IMR-90 (cell line): ENCODE results near the gene RUNDC3A. TPM values are rescaled to one million over a fixed set of nuclear protein-coding genes. Genes with fewer than 3 reads are reported as not detected.
A peak's percentile ranks its signal among the peaks of the same experiment; 100 is the strongest.

ENCODE experiments used
- ATAC-seq: fragments of 200-7000 bp; cut with Tn5 transposase; 2 replicates; pipeline ENCODE4 v1.9.1; 2020; ENCODE audit warnings: low read depth, mild to moderate bottlenecking, moderate library complexity
- BruUV-seq: library from RNA; stranded (reverse); fragments of 400-500 nt; replicated peaks from 2 replicates; lab custom pipeline; 2021; lab: Mats Ljungman, UMichigan
- CTCF ChIA-PET: fragments of 300-600 bp; formaldehyde crosslinking; extraction: SDS; loops from one replicate; lab custom pipeline; 2021; ENCODE audit warnings: antibody characterized with exemption; lab: Yijun Ruan, JAX
- POLR2A ChIA-PET: fragments of 300-600 bp; sonication (Branson Sonifier 250); formaldehyde crosslinking; loops from one replicate; lab custom pipeline; 2022; ENCODE audit warnings: antibody characterized with exemption; ENCODE audit not compliant: unreplicated experiment; lab: Charles Lee
- DNase-seq: peaks from one replicate; pipeline ENCODE4 v3.0.0; 2013
- H2AFZ ChIP-seq: replicated peaks from 2 replicates; pipeline ENCODE3; 2013; ENCODE audit warnings: low read length, mild to moderate bottlenecking; ENCODE audit not compliant: poor library complexity
- H2AK5ac ChIP-seq: 2 replicates; pipeline ENCODE4 v1.6.1; 2013; ENCODE audit warnings: low read depth, low read length, inconsistent platforms
- H2AK9ac ChIP-seq: replicated peaks from 2 replicates; pipeline ENCODE3; 2013; ENCODE audit warnings: mild to moderate bottlenecking, low read depth, low read length, moderate library complexity; ENCODE audit not compliant: poor library complexity
- H2BK120ac ChIP-seq: 2 replicates; pipeline ENCODE4 v1.6.1; 2013; ENCODE audit warnings: low read depth, low read length, inconsistent platforms
- H2BK15ac ChIP-seq: 3 replicates; pipeline ENCODE4 v1.6.1; 2013; ENCODE audit warnings: low read depth, low read length, inconsistent platforms
- H2BK20ac ChIP-seq: 2 replicates; pipeline ENCODE4 v1.6.1; 2013; ENCODE audit warnings: low read depth, mild to moderate bottlenecking, inconsistent platforms, low read length, moderate library complexity
- H2BK5ac ChIP-seq: 2 replicates; pipeline ENCODE4 v1.6.1; 2013; ENCODE audit warnings: mild to moderate bottlenecking, low read depth, low read length, inconsistent platforms; ENCODE audit not compliant: poor library complexity, severe bottlenecking
- H3K14ac ChIP-seq: replicated peaks from 2 replicates; pipeline ENCODE4 v1.6.1; 2013; ENCODE audit warnings: low read depth, low read length, inconsistent platforms
- H3K18ac ChIP-seq: 2 replicates; pipeline ENCODE4 v1.6.1; 2013; ENCODE audit warnings: low read depth, low read length, control low read depth
- H3K23ac ChIP-seq: 2 replicates; pipeline ENCODE4 v1.6.1; 2013; ENCODE audit warnings: low read depth, low read length, inconsistent platforms
- H3K27ac ChIP-seq: 2 replicates; pipeline ENCODE4 v1.5.1; 2013; ENCODE audit warnings: mild to moderate bottlenecking, control low read depth, low read length; ENCODE audit not compliant: insufficient read depth
- H3K27me3 ChIP-seq: 2 replicates; pipeline ENCODE4 v1.6.1; 2013; ENCODE audit warnings: low read length; ENCODE audit not compliant: control insufficient read depth, insufficient read depth
- H3K36me3 ChIP-seq: 2 replicates; pipeline ENCODE4 v1.6.1; 2013; ENCODE audit warnings: low read length, mixed read lengths; ENCODE audit not compliant: control insufficient read depth, insufficient read depth
- H3K4ac ChIP-seq: 2 replicates; pipeline ENCODE4 v1.6.1; 2013; ENCODE audit warnings: low read depth, low read length, inconsistent platforms
- H3K4me1 ChIP-seq: 2 replicates; pipeline ENCODE4 v1.6.1; 2013; ENCODE audit warnings: low read length, mixed read lengths; ENCODE audit not compliant: control insufficient read depth, insufficient read depth
- H3K4me2 ChIP-seq: 2 replicates; pipeline ENCODE4 v1.6.1; 2013; ENCODE audit warnings: low read depth, mild to moderate bottlenecking, control low read depth, low read length, moderate library complexity
- H3K4me3 ChIP-seq: 2 replicates; pipeline ENCODE4 v1.5.1; 2013; ENCODE audit warnings: low read depth, mild to moderate bottlenecking, control low read depth, low read length, moderate library complexity; ENCODE audit not compliant: insufficient read depth
- H3K56ac ChIP-seq: 2 replicates; pipeline ENCODE4 v1.6.1; 2013; ENCODE audit warnings: low read length, inconsistent platforms; ENCODE audit not compliant: insufficient read depth; ENCODE audit errors: extremely low read depth
- H3K79me1 ChIP-seq, 2 experiments: 2 replicates each; pipeline ENCODE4 v1.6.1; 2013; ENCODE audit warnings: low read length in 2 of 2, inconsistent platforms in 1 of 2, low read depth in 1 of 2
- H3K9ac ChIP-seq: 2 replicates; pipeline ENCODE4 v1.6.1; 2013; ENCODE audit warnings: low read depth, low read length, control low read depth
- H3K9me1 ChIP-seq: 2 replicates; pipeline ENCODE4 v1.6.1; 2013; ENCODE audit warnings: low read length, inconsistent platforms; ENCODE audit not compliant: insufficient read depth
- H3K9me3 ChIP-seq: 2 replicates; pipeline ENCODE4 v1.6.1; 2013; ENCODE audit warnings: low read length; ENCODE audit not compliant: control insufficient read depth, insufficient read depth
- H4K20me1 ChIP-seq: 2 replicates; pipeline ENCODE4 v1.6.1; 2013; ENCODE audit warnings: low read length, inconsistent platforms; ENCODE audit not compliant: insufficient read depth
- H4K5ac ChIP-seq: 2 replicates; pipeline ENCODE4 v1.6.1; 2013; ENCODE audit warnings: mild to moderate bottlenecking, low read depth, low read length, control low read depth
- H4K8ac ChIP-seq, 2 experiments: 2 replicates each; pipeline ENCODE4 v1.6.1; 2013; ENCODE audit warnings: low read depth in 2 of 2, low read length in 2 of 2, control low read depth in 1 of 2, inconsistent platforms in 1 of 2
- H4K91ac ChIP-seq: 2 replicates; pipeline ENCODE4 v1.6.1; 2013; ENCODE audit warnings: low read depth, low read length, inconsistent platforms; ENCODE audit not compliant: insufficient read depth
- BHLHE40 ChIP-seq: fragments of 150-350 bp; IDR thresholded peaks from 2 replicates; pipeline ENCODE4 v1.6.1; 2016; ENCODE audit warnings: mild to moderate bottlenecking, low read depth, low read length
- CHD1 ChIP-seq: IDR thresholded peaks from 2 replicates; pipeline ENCODE4 v1.6.1; 2012; ENCODE audit warnings: low read depth, low read length, improper control_type of control experiment
- CTCF ChIP-seq: conservative IDR thresholded peaks from 2 replicates; pipeline ENCODE4 v1.5.1; 2012; ENCODE audit warnings: mild to moderate bottlenecking, low read depth, low read length, improper control_type of control experiment
- ELK1 ChIP-seq: fragments of 150-350 bp; IDR thresholded peaks from 2 replicates; pipeline ENCODE4 v1.6.1; 2016; ENCODE audit warnings: low read depth, mild to moderate bottlenecking, low read length, moderate library complexity, borderline replicate concordance
- FOS ChIP-seq: fragments of 150-350 bp; IDR thresholded peaks from 2 replicates; pipeline ENCODE4 v1.6.1; 2016; ENCODE audit warnings: low read depth, low read length
- MAFK ChIP-seq: IDR thresholded peaks from 2 replicates; pipeline ENCODE4 v1.6.1; 2012; ENCODE audit warnings: low read depth, low read length, improper control_type of control experiment
- MAZ ChIP-seq: IDR thresholded peaks from 2 replicates; pipeline ENCODE4 v1.6.1; 2012; ENCODE audit warnings: low read depth, mild to moderate bottlenecking, low read length, improper control_type of control experiment, moderate library complexity, borderline replicate concordance
- RAD21 ChIP-seq: IDR thresholded peaks from 2 replicates; pipeline ENCODE4 v1.6.1; 2012; ENCODE audit warnings: low read length, improper control_type of control experiment
- SMC3 ChIP-seq: fragments of 150-350 bp; IDR thresholded peaks from 2 replicates; pipeline ENCODE4 v1.6.1; 2016; ENCODE audit warnings: low read depth, mild to moderate bottlenecking, antibody characterized with exemption, low read length, moderate library complexity
- WGBS, 2 experiments: methylation state at CpG; one replicate each; pipeline versions ENCODE4 v1.1.5 to v1.1.7; 2013; ENCODE audit warnings: missing lambda C conversion rate in 2 of 2; ENCODE audit not compliant: insufficient read length in 1 of 2; ENCODE audit errors: extremely low coverage in 2 of 2; 5-methylcytosine and 5-hydroxymethylcytosine counted together
- dilution Hi-C: fragments of 300-500 bp; cut with HindIII; formaldehyde crosslinking; loops from one replicate; pipeline ENCODE4 v1.14.3; 2018; ENCODE audit warnings: low sequenced_read_pairs; ENCODE audit not compliant: unreplicated experiment
- in situ Hi-C: fragments of 300-500 bp; cut with MboI; formaldehyde crosslinking; loops from 3 replicates; pipeline ENCODE4 v1.14.3; 2019; ENCODE audit warnings: low sequenced_read_pairs, inconsistent platforms, mixed read lengths
- intact Hi-C: fragments of 100-400 bp; cut with micrococcal nuclease; formaldehyde crosslinking; loops from 2 replicates; pipeline ENCODE4 v1.10.0; 2022
- polyA plus RNA-seq, 3 experiments: library from polyadenylated mRNA; depleted of rRNA; stranded (reverse); fragments of >200 nt; gene quantifications; 2 replicates each; pipeline ENCODE4 v1.2.3, GENCODE V29; 2012; ENCODE audit warnings: low replicate concordance in 1 of 3
- total RNA-seq: library from RNA; depleted of rRNA; stranded (reverse); fragments of >200 nt; gene quantifications from 2 replicates; pipeline ENCODE4 v1.2.3, GENCODE V29; 2012

RUNDC3A gene
- total and polyA plus RNA-seq, 2 of the 4 experiments (the other 2 are of a cell fraction), result under 0.01 to 0.34 TPM

GRCh38 chr17:44350733-44351226 lies 42.4 kb downstream of the RUNDC3A start:
- H3K14ac ChIP-seq, result no peak overlapping the region
- H3K4me3 ChIP-seq, result no peak overlapping the region
- no peak overlapping the region for H2BK15ac ChIP-seq
- CTCF ChIA-PET, result interaction anchor here (0.6 to 2.0 kb wide), 2 partner anchors 12 to 229 kb away, joined by 3 to 5 read pairs; partner anchors contain the start of gene FAM171A2
- ATAC-seq (peak; percentile 85), DNase-seq (peak; percentile 44)
- dilution Hi-C loops, result no loop called here
- H4K5ac ChIP-seq, result no peak overlapping the region
- H2BK20ac ChIP-seq, result no peak overlapping the region
- TF ChIP-seq ELK1 (no peak), RAD21 (peak; percentile 78), CTCF (peak; percentile 73), MAZ (no peak), SMC3 (peak; percentile 69), CHD1 (no peak), MAFK (no peak), BHLHE40 (no peak), FOS (no peak)
- no peaks in the 10 kb centered on the region for H3K9me3 ChIP-seq
- no peak overlapping the region for H3K27ac ChIP-seq
- no peak overlapping the region for H3K18ac ChIP-seq
- H3K4me2 ChIP-seq, result no peak overlapping the region
- no peak overlapping the region for H4K91ac ChIP-seq
- no peak overlapping the region for H3K56ac ChIP-seq
- H3K27me3 ChIP-seq, result no peaks in the 10 kb centered on the region
- no peak overlapping the region for H4K8ac ChIP-seq
- H3K4ac ChIP-seq, result no peak overlapping the region
- intact Hi-C loops, result no loop called here
- H4K20me1 ChIP-seq, result peaks cover 16% of the 10 kb centered on the region; the same call in 1 of the 2 replicates
- H3K36me3 ChIP-seq, result peaks cover 41% of the 10 kb centered on the region
- 25% methylated on average over 2 of the region's 6 CpGs; no CpG with 5 or more reads in 1 of the 2 experiments for WGBS, 2 experiments
- H2AFZ ChIP-seq, result peak overlapping the region; percentile 61
- POLR2A ChIA-PET, result no interaction called here
- no peak overlapping the region for H2BK5ac ChIP-seq
- H2BK120ac ChIP-seq, result no peak overlapping the region
- no peak overlapping the region for H2AK5ac ChIP-seq
- H3K4me1 ChIP-seq, result peaks cover 4% of the 10 kb centered on the region; the same call in 1 of the 2 replicates
- 0 out of 2 replicates have a peak, but pooled peaks cover 2% of the 10 kb centered on the region for H3K9me1 ChIP-seq
- BruUV-seq, result no TSS peak
- H3K23ac ChIP-seq, result no peak overlapping the region
- peak overlapping the region; percentile 15 for H2AK9ac ChIP-seq
- H3K9ac ChIP-seq, result no peak overlapping the region
- peaks cover 5 to 25% of the 10 kb centered on the region in 2 experiments for H3K79me1 ChIP-seq
- in situ Hi-C loops, result no loop called here
